GM18526 (cell line): Measurements from ENCODE around the gene PALLD.

ENCODE experiments used
- POLR2A ChIP-seq: IDR thresholded peaks from 3 replicates; pipeline ENCODE4 v1.6.1; 2011; ENCODE audit not compliant: insufficient read length; ENCODE audit errors: extremely low read depth

The PALLD gene

GRCh38 chr4:168845897-168846296 is 349.0 kb downstream of the PALLD start:
- TF ChIP-seq POLR2A: no peak

GRCh38 chr4:168846414-168846813 is 349.6 kb downstream of the PALLD start:
- no peak for TF ChIP-seq POLR2A

- TF ChIP-seq POLR2A: no peak
Measured at GRCh38 chr4:168847771-168848502, 351.1 kb downstream of the PALLD start.

- no peak for TF ChIP-seq POLR2A
Measured at GRCh38 chr4:168849030-168849675, 352.3 kb downstream of the PALLD start.

- no peak for TF ChIP-seq POLR2A
Measured at GRCh38 chr4:168849997-168850396, 353.1 kb downstream of the PALLD start.

- TF ChIP-seq POLR2A: no peak
Measured at GRCh38 chr4:168852387-168852786, 355.5 kb downstream of the PALLD start.

GRCh38 chr4:168852933-168853713 is 356.3 kb downstream of the PALLD start:
- TF ChIP-seq POLR2A: no peak

- no peak for TF ChIP-seq POLR2A
Measured at GRCh38 chr4:168853770-168854169, 356.9 kb downstream of the PALLD start.

GRCh38 chr4:168854350-168854921 is 357.6 kb downstream of the PALLD start:
- no peak for TF ChIP-seq POLR2A

GRCh38 chr4:168856312-168856711 is 359.5 kb downstream of the PALLD start:
- TF ChIP-seq POLR2A: no peak

- no peak for TF ChIP-seq POLR2A
Measured at GRCh38 chr4:168857009-168857408, 360.2 kb downstream of the PALLD start.

- TF ChIP-seq POLR2A: no peak
Measured at GRCh38 chr4:168857546-168858314, 360.9 kb downstream of the PALLD start.

GRCh38 chr4:168859100-168859499 is 362.2 kb downstream of the PALLD start:
- no peak for TF ChIP-seq POLR2A

- no peak for TF ChIP-seq POLR2A
Measured at GRCh38 chr4:168859888-168860694, 363.2 kb downstream of the PALLD start.
